ENCODE results near the gene PER3.

Gene PER3

DNA sequence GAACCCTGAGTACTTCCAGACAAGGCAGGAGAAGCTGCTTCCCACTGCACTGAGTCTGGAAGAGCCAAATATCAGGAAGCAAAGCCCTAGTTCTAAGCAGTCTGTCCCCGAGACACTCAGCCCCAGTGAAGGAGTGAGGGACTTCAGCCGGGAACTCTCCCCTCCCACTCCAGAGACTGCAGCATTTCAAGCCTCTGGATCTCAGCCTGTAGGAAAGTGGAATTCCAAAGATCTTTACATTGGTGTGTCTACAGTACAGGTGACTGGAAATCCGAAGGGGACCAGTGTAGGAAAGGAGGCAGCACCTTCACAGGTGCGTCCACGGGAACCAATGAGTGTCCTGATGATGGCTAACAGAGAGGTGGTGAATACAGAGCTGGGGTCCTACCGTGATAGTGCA, 46.0 kb upstream of the PER3 start:
- H3K36me3 ChIP-seq (ENCODE audit: control insufficient read depth in 2 of 2, insufficient read depth in 1 of 2, low read length in 2 of 2), result peaks cover 4 to 50% of the 10 kb centered on the region in 2 experiments; a peak in 2 of 3 replicates
- H3K27ac ChIP-seq (ENCODE audit: extremely low read depth, low read depth, low read length), result no peak overlapping the region
- ChIA-PET POLR2A (no interaction called here), CTCF (interaction anchor here (1.8 to 6.9 kb wide), 2 partner anchors 14 to 17 kb away, joined by 4 to 64 read pairs; no protein-coding TSS in a partner anchor)
- no peaks in the 10 kb centered on the region for H3K9me3 ChIP-seq (ENCODE audit: control insufficient read depth, insufficient read depth, low read depth, low read length)
- TF ChIP-seq ZNF571 (tag by site-specific recombination; IDR thresholded peaks at IDR 0.05) (no peak), KLF10 (tag by site-specific recombination; IDR thresholded peaks at IDR 0.05) (no peak), SETDB1 (IDR thresholded peaks at IDR 0.05; ENCODE audit: insufficient read length, low read length) (no peak)
- no peaks in the 10 kb centered on the region for H3K4me1 ChIP-seq (ENCODE audit: control insufficient read depth, insufficient read depth, low read length)
- H3K4me3 ChIP-seq (ENCODE audit: low read depth, low read length), result no peak overlapping the region

DNA sequence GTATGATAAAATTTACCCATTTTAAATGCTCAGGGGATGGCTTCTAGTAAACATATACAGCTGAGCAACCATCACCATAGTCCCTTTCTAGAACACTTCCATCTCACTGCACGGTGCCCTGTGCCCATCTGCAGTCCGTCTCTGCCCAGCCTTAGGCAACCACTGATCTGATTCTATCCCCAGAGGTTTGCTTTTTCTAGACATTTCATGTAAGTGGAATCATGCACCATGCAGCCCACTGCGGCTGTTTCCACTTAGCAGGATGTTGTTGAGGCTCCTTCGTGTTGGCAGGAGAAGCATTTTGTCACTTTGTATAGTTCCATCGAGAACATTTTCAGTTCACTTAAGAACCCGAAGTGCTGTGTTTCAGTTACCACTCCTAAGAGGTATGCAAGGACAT, 40.7 kb upstream of the PER3 start:
- Histone ChIP-seq H3K4me1 (ENCODE audit: control insufficient read depth, insufficient read depth, low read length) (no peaks in the 10 kb centered on the region), H3K4me3 (ENCODE audit: low read depth, low read length) (no peak overlapping the region), H3K9me3 (ENCODE audit: control insufficient read depth, insufficient read depth, low read depth, low read length) (no peaks in the 10 kb centered on the region), H3K36me3 (ENCODE audit: control insufficient read depth in 2 of 2, insufficient read depth in 1 of 2, low read length in 2 of 2) (peaks cover 8 to 52% of the 10 kb centered on the region in 2 experiments; a peak in 2 of 3 replicates), H3K27ac (ENCODE audit: extremely low read depth, low read depth, low read length) (no peak overlapping the region)
- POLR2A ChIA-PET, result no interaction called here
- TF ChIP-seq ZNF510 (tag by site-specific recombination; IDR thresholded peaks at IDR 0.05; ENCODE audit: insufficient replicate concordance) (no peak), ZFP69B (tag by site-specific recombination; IDR thresholded peaks at IDR 0.05) (no peak)
- CTCF ChIA-PET, result interaction anchor here (0.7 to 6.9 kb wide), 3 partner anchors 9 to 76 kb away, joined by 4 to 64 read pairs (median 12); no protein-coding TSS in a partner anchor

DNA sequence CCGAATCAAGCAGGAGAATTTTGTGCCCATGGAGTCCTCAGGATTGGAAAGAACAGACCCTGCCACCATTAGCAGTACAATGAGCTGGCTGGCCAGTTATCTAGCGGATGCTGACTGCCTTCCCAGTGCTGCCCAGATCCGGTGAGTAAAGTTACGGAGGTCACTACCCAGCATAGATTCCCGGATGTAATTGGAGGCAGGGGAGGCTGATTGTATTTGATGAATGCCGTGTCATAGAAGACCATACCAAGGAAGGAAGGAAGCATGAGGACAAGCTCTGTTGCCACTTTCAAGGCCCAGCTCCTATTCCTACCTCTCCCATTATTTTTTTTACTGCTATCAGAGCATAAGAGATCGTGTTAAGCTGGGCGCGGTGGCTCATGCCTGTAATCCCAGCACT, 39.2 kb upstream of the PER3 start:
- TF ChIP-seq GLIS1 (tag by site-specific recombination; IDR thresholded peaks at IDR 0.05) (no peak), ZNF596 (tag by site-specific recombination; IDR thresholded peaks at IDR 0.05) (no peak), ZNF114 (tag by site-specific recombination; IDR thresholded peaks at IDR 0.05) (no peak), MYNN (tag by site-specific recombination; IDR thresholded peaks at IDR 0.05; ENCODE audit: borderline replicate concordance) (no peak), ZNF660 (tag by site-specific recombination; IDR thresholded peaks at IDR 0.05) (no peak), ZNF530 (tag by site-specific recombination; IDR thresholded peaks at IDR 0.05; ENCODE audit: low read depth) (no peak), ZNF561 (tag by site-specific recombination; IDR thresholded peaks at IDR 0.05; ENCODE audit: borderline replicate concordance) (no peak), ZNF155 (tag by site-specific recombination; IDR thresholded peaks at IDR 0.05) (no peak), ZBTB1 (tag by site-specific recombination; IDR thresholded peaks at IDR 0.05) (no peak)
- TF ChIP-seq, protein P1, sequence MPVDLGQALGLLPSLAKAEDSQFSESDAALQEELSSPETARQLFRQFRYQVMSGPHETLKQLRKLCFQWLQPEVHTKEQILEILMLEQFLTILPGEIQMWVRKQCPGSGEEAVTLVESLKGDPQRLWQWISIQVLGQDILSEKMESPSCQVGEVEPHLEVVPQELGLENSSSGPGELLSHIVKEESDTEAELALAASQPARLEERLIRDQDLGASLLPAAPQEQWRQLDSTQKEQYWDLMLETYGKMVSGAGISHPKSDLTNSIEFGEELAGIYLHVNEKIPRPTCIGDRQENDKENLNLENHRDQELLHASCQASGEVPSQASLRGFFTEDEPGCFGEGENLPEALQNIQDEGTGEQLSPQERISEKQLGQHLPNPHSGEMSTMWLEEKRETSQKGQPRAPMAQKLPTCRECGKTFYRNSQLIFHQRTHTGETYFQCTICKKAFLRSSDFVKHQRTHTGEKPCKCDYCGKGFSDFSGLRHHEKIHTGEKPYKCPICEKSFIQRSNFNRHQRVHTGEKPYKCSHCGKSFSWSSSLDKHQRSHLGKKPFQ (tag by site-specific recombination; IDR thresholded peaks at IDR 0.05), result no peak
- no peak overlapping the region for H3K4me3 ChIP-seq (ENCODE audit: low read depth, low read length)
- no peaks in the 10 kb centered on the region for H3K9me3 ChIP-seq (ENCODE audit: control insufficient read depth, insufficient read depth, low read depth, low read length)
- no peak overlapping the region for H3K27ac ChIP-seq (ENCODE audit: extremely low read depth, low read depth, low read length)
- peaks cover 9 to 47% of the 10 kb centered on the region in 2 experiments; a peak in 2 of 3 replicates for H3K36me3 ChIP-seq (ENCODE audit: control insufficient read depth in 2 of 2, insufficient read depth in 1 of 2, low read length in 2 of 2)
- CTCF ChIA-PET, result interaction anchor here (0.6 to 11.5 kb wide), 2 partner anchors 22 to 77 kb away, joined by 4 to 519 read pairs; no protein-coding TSS in a partner anchor
- no peaks in the 10 kb centered on the region for H3K4me1 ChIP-seq (ENCODE audit: control insufficient read depth, insufficient read depth, low read length)
- POLR2A ChIA-PET, result no interaction called here

DNA sequence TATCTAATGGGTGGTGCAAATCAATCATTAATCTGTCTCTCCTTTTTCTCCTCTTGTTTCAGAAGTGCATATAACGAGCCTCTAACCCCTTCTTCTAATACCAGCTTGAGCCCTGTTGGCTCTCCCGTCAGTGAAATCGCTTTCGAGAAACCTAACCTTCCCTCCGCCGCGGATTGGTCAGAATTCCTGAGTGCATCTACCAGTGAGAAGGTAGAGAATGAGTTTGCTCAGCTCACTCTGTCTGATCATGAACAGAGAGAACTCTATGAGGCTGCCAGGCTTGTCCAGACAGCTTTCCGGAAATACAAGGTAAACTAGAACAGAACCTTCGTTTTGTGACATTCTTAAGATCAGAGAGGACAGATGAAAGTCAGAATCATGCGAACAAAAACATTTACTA, 38.3 kb upstream of the PER3 start:
- Histone ChIP-seq H3K9me3 (ENCODE audit: control insufficient read depth, insufficient read depth, low read depth, low read length) (no peaks in the 10 kb centered on the region), H3K27ac (ENCODE audit: extremely low read depth, low read depth, low read length) (no peak overlapping the region), H3K4me1 (ENCODE audit: control insufficient read depth, insufficient read depth, low read length) (no peaks in the 10 kb centered on the region), H3K36me3 (ENCODE audit: control insufficient read depth in 2 of 2, insufficient read depth in 1 of 2, low read length in 2 of 2) (peaks cover 9 to 50% of the 10 kb centered on the region in 2 experiments; a peak in 2 of 3 replicates), H3K4me3 (ENCODE audit: low read depth, low read length) (no peak overlapping the region)
- ChIA-PET CTCF (interaction anchor here (11.5 kb wide), 1 partner anchor 78 kb away, joined by 519 read pairs; no protein-coding TSS in a partner anchor), POLR2A (no interaction called here)
- TF ChIP-seq ZNF521 (tag by site-specific recombination; IDR thresholded peaks at IDR 0.05) (no peak), ZNF530 (tag by site-specific recombination; IDR thresholded peaks at IDR 0.05; ENCODE audit: low read depth) (no peak), ZNF138 (tag by site-specific recombination; IDR thresholded peaks at IDR 0.05; ENCODE audit: borderline replicate concordance) (no peak), SETDB1 (IDR thresholded peaks at IDR 0.05; ENCODE audit: insufficient read length, low read length) (no peak), ZNF155 (tag by site-specific recombination; IDR thresholded peaks at IDR 0.05) (no peak), REPIN1 (tag by site-specific recombination; IDR thresholded peaks at IDR 0.05; ENCODE audit: low read depth) (no peak)
- TF ChIP-seq, protein P2, sequence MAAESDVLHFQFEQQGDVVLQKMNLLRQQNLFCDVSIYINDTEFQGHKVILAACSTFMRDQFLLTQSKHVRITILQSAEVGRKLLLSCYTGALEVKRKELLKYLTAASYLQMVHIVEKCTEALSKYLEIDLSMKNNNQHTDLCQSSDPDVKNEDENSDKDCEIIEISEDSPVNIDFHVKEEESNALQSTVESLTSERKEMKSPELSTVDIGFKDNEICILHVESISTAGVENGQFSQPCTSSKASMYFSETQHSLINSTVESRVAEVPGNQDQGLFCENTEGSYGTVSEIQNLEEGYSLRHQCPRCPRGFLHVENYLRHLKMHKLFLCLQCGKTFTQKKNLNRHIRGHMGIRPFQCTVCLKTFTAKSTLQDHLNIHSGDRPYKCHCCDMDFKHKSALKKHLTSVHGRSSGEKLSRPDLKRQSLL (tag by site-specific recombination; IDR thresholded peaks at IDR 0.05), result no peak
- TF ChIP-seq, protein P3, sequence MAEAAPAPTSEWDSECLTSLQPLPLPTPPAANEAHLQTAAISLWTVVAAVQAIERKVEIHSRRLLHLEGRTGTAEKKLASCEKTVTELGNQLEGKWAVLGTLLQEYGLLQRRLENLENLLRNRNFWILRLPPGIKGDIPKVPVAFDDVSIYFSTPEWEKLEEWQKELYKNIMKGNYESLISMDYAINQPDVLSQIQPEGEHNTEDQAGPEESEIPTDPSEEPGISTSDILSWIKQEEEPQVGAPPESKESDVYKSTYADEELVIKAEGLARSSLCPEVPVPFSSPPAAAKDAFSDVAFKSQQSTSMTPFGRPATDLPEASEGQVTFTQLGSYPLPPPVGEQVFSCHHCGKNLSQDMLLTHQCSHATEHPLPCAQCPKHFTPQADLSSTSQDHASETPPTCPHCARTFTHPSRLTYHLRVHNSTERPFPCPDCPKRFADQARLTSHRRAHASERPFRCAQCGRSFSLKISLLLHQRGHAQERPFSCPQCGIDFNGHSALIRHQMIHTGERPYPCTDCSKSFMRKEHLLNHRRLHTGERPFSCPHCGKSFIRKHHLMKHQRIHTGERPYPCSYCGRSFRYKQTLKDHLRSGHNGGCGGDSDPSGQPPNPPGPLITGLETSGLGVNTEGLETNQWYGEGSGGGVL (tag by site-specific recombination; IDR thresholded peaks at IDR 0.05), result no peak
- TF ChIP-seq, protein P4, sequence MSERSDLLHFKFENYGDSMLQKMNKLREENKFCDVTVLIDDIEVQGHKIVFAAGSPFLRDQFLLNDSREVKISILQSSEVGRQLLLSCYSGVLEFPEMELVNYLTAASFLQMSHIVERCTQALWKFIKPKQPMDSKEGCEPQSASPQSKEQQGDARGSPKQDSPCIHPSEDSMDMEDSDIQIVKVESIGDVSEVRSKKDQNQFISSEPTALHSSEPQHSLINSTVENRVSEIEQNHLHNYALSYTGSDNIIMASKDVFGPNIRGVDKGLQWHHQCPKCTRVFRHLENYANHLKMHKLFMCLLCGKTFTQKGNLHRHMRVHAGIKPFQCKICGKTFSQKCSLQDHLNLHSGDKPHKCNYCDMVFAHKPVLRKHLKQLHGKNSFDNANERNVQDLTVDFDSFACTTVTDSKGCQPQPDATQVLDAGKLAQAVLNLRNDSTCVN (tag by site-specific recombination; optimal IDR thresholded peaks at IDR 0.05), result no peak

Data from HEK293 (cell line).